Activated gamma-delta T cell treated with Interleukin-2 at 50 U/mL for 16 hours (primary cell): ENCODE measurements around the gene ADGRG1.
"Not testable (repeated sequence)": the region's sequence is repeated elsewhere in the genome, so short reads cannot be mapped to it uniquely, and the experiment has no call there.

ENCODE experiments used
- DNase-seq: peaks from one replicate; pipeline ENCODE4 v3.0.0-alpha.2; 2020

The ADGRG1 gene

DNA sequence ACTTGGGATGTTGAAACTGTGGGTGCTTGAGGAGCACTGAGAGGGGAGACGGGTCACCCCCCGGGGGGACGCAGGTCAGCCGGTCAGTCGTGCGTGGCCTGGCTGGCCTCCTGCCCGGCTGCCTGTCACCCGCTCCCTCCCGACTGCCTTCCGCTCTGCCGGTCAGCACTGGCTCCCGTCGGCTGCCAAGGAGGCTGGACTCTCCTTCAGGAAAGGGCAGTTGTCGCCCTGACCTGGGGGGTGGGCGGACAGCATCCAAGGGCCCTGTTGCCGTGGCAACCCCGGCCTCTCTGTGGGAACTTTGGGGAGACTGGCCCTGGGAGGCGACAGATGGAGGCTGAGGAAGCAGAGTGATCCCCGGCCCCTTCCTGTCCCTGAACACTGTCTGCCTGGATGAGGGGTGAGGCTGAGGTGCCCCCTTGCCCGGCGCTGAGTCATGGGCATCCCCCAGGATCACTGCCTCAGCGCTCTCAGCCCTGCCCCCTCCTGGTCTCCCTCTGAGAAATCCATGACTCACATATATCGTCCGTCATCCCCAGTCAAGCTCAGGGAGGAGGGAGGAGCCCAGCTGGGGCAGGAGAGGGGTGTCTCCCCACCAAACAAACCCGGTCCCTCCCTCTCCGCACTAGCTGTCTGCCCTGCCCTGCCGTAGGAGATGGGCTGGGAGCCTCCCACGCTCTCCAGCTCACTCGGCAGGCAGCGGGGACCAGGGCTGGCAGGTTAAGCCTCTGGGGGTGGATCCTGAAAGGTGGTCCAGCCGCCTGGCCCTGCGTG, at the start of gene ADGRG1:
TSS of gene ADGRG1 (plus strand) at position 623 of the 774 bp plus-strand sequence. CDS start 21,658 bp downstream, outside the sequence.
- DNase-seq: no peak

DNA sequence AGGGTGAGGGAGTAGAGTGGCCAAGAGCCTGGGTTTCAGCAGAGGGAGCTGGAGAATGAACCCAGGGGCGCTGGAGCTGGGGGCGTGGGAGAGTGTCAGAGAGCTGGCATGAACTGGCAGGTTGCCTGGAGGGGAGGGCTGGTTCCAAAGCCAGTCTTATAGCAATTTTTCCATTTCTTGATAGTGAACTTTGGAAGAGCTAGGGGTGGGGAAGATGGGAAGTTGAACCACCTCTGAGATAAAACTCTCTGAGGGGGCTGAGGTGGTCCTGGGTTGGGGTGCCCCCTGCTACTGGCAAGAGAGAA, 49.1 kb upstream of the ADGRG1 start:
- DNase-seq: no peak

DNA sequence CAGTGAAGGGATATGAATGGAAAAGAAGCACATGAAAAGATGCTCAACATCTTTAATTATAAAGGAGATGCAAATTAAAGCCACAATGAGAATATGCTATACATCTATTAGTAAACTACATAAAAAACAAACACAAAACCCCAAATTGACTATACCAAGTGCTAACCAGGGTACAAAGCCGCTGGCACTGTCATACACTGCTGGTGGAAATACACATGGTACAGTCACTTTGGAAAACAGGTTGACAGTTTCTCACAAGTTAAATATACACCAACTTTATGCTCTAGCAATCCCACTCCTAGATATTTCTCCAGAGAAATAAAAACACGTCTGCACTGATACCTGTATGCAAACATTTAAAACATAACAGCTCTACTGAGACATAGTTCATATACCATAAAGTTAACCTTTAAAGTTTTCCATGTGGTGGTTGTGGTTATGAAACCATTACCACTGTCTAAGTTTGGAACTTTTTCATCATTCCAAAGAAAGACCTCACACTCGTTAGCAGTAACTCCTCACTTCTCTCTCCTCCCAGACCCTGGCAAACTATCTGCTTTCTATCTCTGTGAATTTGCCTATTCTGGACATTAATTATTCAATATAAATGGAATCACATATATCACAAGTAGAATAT, 43.3 kb upstream of the ADGRG1 start:
- DNase-seq: no peak

DNA sequence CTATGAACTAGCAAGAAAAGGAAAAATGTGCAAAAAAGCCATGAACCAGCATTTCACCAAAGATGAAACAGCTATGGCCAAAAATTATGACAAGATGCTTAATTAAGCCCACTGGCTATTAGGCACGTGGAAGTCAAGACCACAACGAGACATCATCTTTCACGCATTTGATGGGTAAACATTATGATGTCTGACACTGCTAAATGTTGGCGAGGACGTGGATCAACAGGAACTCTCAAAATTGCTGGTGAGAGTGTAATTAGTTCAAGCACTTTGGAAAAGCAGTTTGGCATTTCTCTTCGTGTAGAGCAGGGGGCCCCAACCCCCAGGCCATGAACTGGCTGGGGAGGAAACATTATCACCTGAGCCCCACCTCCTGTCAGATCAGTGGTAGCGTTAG, 39.6 kb upstream of the ADGRG1 start:
- DNase-seq: no peak

DNA sequence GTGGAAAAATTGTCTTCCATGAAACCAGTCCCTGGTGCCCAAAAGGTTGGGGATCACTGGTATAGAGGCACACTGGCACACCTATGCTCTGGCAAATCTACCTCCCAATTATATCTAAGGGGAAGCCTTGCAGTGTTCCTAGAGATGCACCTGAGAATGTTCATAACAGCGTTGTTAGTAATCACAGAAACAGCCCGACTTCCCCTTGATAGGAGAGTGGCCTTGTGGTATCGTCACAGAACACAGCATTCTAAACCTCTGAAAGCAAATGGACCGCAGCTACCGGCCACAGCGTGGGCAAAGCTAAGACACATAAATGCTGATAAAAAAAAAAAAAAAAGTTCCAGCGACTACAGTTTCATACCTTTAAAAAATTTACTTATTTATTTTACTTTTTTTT, 39.1 kb upstream of the ADGRG1 start:
- DNase-seq: no peak

DNA sequence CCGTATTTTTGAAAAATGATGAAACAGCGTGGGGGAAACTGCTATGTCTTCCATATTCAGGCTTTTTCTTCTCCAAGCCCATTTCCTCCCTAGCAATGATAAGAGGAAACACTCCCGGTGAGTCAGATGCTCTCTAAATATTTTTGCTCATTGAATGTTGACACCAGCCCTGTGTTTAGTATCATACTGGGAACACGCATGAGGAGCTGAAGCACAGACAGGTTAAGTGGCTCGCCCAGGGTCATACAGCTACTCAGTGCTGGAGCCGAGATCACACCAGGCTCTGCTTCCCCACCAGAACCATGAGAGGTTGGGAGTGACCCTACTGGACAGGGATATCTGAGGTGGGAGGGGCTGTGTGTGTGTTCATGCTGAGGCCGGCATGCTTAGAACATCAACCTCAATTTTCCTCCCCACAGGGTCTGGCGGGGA, 37.8 kb upstream of the ADGRG1 start:
- no peak for DNase-seq

DNA sequence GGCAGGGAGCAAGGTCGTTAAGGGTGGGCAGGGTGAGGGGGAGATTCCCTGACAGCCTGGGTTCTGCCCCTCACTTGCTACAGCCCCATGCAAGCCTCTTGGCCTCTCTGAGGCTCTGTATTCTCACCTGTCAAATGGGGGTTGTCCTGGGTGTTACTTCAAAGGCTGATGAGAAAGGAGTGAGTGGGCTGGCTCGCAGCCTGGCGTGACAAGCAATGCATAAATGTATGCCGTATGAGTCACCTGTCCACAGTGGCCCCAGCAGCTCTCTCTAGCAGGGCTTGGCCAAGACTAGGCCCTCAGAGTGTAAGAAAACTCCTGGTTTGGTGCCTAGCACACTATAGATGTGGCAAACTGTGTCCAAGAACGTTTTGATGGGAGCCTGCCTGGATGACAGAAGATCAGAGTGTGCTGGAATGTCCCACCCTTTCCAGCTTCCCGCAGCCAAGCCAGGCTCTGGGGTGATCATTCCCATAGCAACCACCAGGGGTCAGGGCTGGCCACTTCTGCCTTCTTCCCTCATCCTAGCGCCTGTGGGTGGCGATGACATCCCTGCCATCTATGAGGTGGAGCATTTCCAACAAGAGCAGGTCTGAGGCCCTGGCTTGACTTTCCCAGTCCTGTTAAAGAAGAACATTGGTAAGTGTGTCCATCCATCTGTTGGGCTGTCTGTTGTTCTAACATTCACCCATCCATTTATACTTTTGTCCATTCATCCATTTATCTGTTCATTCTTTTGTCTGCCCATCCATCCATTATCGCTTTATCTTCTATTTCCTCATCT, 37.2 kb upstream of the ADGRG1 start:
- peak; percentile 58 for DNase-seq

DNA sequence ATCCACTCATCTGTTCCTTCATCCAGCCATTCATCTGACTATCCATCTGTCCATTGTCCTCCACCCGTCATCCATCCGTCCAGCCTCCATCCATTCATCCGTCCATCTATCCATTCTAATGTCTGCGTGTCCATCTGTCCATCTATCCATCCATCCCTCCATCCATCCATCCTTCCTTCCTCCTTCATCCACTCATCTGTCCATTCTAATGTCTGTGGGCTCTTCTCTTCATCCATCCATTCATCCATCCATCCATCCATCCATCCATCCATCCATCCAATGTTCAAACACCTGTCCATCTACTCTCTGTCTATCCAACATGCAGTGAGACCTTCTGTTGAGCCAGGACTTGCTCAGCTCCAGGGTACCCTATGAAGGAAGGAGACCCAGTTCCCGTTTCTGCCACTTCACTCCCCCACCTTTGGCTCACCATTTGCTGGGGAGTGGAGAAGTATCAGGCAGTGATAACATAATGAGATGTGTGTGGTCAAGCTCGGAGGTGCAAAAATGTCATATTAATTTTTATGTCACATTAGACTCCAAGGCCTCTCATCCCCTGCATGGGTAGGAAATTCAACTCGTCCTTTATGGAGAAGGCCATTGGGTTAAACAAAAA, 36.5 kb upstream of the ADGRG1 start:
- DNase-seq: no peak

DNA sequence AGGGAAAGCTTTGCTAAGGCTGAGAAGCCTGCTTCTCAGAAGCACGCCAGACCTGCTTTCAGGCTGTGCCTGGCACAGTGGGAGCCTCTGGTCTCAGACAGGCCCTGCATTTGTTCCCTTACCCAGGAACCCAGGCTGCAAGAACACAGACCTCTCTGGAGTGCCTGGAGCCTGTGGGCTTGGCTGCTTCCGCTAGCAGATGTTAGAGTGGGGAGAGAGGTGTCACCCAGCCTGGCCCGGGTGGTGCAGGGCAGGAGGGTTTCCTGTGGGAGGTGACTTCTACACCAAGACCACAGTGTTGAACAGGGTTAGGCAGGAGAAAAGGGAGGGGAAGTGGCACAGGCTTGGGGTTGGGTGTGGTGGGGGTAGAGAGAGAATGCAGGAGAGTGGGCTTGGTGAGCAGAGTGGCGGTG, 35.8 kb upstream of the ADGRG1 start:
- DNase-seq: peak; percentile 86

DNA sequence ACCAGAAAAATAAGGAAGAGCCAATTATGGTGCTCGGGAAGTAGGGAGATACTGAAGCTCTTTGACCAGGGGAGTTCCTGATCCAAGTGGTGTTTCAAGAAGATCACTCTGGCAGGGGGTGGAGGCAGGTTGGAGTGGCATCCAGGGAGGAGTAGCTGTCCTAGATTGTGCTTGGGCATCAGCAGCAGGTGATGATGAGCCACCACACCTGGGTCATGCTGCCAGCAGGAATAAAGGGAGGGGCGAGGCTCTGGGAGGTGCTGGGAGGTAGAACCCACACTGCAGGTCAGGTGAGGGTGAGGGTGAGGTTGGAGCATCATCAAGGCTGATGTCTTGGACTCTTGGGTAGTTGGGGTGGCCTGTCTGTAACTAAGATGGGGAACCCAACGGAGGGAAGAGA, 35.4 kb upstream of the ADGRG1 start:
- DNase-seq: no peak

DNA sequence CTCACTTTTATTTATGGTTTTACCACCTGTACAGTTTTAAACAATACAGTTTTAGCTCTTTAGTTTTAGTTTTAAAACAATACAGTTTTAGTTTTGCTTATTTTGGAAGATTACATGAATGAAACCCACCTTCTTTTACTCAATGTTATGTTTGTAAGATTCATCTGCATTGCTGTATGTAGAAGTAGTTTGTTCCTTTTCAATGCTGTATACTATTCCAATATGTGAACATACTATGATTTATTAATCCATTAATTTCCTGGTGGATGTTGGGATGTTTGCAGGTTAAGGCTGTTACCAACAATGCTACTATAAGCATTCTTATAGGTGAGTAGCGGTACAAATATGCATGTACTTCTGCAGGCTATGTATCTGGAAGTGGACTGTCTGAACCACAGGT, 34.4 kb upstream of the ADGRG1 start:
- DNase-seq: no peak

DNA sequence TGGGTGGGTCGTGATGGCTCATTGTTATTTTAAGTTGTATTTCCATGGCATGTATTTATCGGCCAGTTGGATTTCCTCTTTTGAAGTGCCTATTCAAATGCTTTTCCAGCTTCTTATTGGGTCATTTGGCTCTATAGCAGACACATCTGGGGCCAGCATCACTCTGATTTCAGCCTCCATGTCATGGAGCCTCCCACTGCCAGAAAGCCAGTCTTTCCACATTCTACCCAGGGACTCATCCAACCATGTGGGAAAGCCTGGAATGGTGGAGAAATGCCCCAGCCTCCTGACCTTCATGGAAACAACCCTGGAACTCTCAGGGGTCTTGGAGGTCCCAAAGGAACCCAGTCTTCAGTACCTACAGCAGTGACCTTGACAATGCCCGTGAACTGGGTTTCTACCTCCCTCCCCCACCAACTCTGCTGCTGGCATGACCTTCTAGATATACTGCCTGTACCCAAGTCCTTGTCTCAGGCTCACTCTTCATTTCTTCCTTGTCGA, 33.8 kb upstream of the ADGRG1 start:
- DNase-seq: no peak

DNA sequence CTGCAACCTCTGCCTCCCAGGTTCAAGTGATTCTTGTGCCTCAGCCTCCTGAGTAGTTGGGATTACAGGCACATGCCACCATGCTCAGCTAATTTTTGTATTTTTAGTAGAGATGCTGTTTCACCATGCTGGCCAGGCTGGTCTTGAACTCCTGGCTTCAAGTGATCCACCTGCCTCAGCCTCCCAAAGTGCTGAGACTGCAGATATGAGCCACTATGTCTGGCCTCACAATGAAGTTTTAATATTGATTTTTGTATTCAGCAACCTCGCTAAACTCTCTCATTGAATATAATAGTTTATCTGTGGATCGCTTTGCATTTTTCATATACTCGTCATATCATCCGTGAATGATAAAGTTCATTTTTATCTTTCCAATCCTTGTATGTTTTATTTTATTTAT, 32.2 kb upstream of the ADGRG1 start:
- DNase-seq: not testable (repeated sequence)

DNA sequence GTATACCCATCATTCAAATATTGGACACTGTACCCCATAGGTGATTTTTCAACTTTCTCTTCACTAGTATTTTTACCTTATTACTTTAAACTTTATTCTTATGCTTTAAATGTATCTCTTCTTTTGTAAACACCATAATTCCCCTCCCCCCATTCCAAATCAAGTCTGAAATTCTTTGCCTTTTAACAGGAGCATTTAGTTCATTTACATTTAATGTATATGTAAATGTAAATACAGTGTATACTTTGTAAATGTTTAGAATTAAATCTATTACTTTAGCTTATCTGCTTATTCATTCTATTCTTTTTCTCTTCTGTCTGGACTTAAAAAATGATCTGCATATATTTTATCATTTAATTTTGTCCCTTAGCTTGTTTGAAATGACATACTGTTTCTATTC, 30.0 kb upstream of the ADGRG1 start:
- DNase-seq: no peak

DNA sequence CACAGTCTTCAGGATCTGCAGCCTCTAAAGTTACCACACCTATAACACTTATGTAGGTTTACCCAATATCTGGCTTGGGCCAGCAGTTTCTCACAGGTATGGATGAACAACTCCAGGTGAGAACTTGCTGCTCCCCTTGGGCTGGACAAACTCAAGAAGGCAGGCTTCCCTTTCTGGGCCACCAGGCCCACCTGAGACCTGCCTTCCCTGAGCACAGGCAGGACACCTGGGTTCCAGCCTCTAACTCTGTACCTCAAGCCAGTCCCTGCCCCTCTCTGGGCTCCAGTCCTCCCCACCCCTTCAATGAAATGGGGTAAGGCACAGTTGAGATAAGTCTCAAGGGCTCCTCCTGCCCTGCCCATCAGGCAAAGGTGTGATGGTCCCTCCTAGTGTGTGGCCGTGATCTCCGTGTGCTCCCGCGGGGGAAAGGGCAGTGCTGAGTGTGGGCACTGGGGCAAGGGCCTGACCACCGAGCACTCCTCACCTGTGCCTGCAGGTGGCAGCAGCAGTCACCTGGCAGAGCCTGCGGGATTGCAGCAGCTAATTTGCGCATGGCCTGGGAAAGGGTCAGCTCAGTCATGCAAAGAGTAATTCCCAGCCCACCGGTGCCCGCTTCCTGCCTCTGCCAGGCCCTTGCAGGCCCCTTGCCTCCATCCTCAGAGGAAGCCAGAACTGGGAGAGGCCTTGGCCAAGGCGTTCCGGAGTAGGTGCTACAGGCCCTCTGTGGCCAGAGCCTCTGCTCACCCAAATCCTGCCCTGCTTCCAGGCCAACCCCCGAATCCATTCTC, 28.2 kb upstream of the ADGRG1 start:
- no peak for DNase-seq

DNA sequence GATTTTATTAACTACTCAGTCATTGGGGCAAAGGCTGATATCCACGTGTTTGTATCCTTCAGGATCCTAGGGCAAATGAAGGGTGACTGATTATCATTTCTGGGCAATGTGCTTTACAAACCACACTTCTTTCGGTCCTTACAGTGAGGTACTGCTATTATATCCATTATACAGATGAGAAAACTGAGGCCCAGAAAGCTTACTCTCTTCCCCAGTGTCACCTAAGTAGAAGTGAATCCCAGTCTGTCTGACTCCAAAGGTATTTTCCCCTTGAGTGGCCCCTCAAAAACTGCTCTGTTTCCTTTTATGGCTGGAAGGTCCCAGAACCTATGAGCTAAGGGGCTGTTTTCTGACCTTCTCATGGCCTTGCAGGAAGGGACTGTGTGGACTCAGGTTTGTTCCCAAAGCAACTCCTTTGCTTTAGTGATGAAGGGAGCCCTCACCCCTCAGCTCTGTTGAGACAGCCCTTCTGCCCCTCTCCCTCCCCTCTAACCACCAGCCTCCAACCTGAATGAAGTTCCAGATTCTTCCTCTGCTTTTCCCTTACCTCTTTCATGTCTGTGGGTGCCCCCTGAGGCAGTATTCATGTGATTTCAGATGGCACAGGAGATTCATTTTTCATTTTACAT, 27.4 kb upstream of the ADGRG1 start:
- no peak for DNase-seq

DNA sequence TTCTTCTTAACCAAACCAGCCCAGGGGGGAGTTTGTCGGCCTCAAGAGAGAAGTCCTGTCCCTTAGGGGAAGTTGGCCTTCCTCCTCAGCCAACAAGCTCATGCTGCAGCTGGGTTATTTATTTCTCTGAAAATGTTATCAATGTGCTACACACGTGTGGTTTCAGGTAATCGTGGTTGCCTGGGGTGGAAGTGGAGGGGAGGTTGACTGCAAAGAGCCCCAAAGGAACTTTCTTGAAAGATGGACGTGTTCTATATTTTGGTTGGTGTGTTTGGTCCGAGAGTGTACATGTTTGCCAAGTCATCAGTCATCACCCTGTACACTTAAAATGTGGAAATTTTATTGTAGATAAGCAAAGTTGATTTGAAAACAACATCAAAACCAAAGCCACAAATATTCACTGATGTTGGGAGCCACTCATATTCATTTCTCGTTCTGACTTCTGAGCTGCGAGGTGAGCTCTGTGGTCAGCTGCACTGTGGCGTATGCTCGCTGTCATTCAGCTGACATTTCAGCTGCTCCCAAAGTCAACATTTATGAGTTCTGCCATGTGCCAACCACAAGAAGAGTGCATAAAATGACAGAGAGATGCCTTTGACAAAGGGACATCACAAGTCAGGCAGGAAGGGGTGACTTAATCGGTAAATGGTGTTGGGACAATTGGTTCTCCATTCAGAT, 26.5 kb upstream of the ADGRG1 start:
- peak; percentile 50 for DNase-seq

DNA sequence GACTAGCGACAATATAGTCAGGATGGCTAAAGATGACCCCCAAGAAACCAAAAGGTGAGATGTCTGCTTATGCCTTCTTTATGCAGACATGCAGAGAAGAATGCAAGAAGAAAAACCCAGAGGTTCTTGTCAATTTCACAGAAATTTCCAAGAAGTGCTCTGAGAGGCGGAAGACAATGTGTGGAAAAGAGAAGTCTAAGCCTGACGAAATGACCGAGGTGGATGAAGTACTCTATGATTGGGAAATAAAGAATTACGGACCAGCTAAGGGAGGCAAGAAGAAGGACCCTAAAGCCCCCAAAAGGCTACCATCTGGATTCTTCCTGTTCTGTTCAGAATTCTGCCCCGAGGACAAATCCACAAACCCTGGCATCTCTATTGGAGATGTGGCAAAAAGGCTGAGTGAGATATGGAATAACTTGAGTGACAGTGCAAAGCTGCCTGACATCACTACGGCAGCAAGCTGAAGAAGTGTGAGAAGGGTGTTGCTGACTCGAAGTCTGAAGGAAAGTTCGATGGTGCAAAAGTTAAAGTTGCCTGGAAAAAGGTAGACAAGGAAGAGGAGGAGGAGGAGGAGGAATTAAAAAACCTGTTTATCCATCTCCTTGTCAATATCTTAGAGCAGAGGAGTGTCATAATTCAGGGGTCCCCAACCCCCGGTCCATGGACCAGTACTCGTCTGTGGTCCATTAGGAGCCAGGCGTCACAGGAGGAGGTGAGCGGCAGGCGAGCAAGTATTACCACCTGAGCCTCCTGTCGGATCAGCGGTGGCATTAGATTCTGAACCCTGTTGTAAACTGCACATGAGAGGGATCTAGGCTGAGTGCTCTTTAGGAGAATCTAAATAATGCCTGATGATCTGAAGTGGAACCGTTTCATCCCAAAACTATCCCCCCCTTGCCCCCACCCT, 25.1 kb upstream of the ADGRG1 start:
- DNase-seq: no peak

DNA sequence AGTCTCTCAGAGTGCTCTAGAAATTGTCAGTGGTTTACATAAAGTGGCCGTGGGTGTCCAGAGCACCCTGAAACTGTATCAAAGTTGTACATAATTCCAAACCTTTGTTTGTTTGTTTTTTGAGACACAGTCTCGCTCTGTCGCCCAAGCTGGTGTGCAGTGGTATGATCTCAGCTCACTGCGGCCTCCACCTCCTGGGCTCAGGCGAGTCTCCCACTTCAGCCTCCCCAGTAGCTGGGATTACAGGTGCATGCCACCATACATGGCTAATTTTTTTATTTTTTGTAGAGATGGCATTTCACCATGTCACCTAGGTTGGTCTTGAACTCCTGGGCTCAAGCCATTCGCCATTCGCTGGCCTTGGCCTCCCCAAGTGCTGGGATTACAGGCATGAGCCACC, 24.3 kb upstream of the ADGRG1 start:
- DNase-seq: no peak

DNA sequence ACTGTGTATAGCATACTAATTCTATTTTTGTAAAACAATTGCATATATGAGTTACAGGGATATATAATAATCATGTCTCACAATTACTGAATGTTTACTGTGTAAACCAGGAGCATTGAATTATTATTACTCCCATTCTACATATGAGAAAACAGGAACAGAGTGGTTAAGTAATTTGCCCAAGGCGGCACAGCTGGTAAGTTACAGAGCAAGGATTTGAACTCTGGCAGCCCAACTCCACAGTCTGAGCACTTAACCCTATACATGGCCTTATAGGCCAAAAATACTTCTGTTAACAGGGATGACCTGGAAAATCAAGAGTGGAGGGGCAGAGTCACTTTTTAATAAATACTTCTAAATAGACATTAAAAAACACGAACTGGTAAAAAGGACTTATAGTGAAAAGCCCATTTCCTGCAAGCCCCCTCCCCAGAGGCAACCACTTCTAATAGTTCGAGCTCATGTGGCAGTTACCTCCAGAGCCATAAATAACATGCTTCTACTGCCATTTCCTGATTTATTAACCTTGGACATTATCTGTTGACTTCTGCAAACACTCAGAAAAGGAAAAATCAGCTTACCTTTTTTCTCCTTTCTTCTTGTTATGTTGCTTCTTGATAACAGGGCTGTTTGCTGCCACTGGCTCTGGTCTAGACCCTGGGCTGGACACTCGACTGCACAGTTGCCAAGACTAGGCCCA, 22.1 kb upstream of the ADGRG1 start:
- no peak for DNase-seq
